GM12874 (cell line): Measurements from ENCODE around the gene MLLT10.

Experiments
- CTCF ChIP-seq: IDR thresholded peaks from 2 replicates; pipeline ENCODE4 v1.5.1; 2011; ENCODE audit warnings: low read depth, mild to moderate bottlenecking, control low read depth, low read length, moderate library complexity; ENCODE audit not compliant: insufficient read depth

The MLLT10 gene

GRCh38 chr10:21529032-21529910 lies 4.8 kb upstream of the MLLT10 start:
- no peak for TF ChIP-seq CTCF

- TF ChIP-seq CTCF, result no peak
These were observed 3.9 kb upstream of the MLLT10 start for GRCh38 chr10:21530168-21530567.

GRCh38 chr10:21530641-21531040 lies 3.4 kb upstream of the MLLT10 start:
- no peak for TF ChIP-seq CTCF

GRCh38 chr10:21531164-21531563 lies 2.9 kb upstream of the MLLT10 start:
- no peak for TF ChIP-seq CTCF

GRCh38 chr10:21532694-21533466 lies 1.2 kb upstream of the MLLT10 start:
- TF ChIP-seq CTCF, result no peak

GRCh38 chr10:21534280-21534586 lies 201 bp downstream of the MLLT10 start:
- no peak for TF ChIP-seq CTCF

GRCh38 chr10:21534604-21535493 lies 817 bp downstream of the MLLT10 start:
- no peak for TF ChIP-seq CTCF
